Measurements from ENCODE around the gene PHACTR3. TPM values are rescaled to one million over a fixed set of nuclear protein-coding genes. Genes with fewer than 3 reads are reported as not detected.

The PHACTR3 gene
- total RNA-seq, 1 donor = not detected

DNA sequence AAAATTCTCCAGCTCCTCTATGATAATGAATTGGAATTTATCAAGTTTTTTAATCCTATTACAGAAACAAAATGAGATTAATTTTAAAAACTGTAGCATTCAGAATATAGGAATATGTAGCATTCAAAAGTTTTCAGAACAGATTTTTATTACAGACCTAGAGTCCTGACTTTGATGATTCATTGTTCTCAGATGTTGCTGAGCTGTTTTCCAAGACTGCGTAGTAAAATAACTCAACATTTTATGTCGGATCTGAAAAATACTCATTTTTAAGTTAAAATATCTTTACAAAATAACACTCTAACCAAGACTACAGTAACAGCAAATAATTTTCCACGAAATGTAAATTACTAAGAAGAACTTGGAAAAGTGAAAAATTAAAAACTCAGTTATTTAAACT is 262.0 kb downstream of the PHACTR3 start:
- no peaks in the 10 kb centered on the region for H3K27me3 ChIP-seq (ENCODE audit: insufficient read depth, low read length)
- TF ChIP-seq, protein P1, sequence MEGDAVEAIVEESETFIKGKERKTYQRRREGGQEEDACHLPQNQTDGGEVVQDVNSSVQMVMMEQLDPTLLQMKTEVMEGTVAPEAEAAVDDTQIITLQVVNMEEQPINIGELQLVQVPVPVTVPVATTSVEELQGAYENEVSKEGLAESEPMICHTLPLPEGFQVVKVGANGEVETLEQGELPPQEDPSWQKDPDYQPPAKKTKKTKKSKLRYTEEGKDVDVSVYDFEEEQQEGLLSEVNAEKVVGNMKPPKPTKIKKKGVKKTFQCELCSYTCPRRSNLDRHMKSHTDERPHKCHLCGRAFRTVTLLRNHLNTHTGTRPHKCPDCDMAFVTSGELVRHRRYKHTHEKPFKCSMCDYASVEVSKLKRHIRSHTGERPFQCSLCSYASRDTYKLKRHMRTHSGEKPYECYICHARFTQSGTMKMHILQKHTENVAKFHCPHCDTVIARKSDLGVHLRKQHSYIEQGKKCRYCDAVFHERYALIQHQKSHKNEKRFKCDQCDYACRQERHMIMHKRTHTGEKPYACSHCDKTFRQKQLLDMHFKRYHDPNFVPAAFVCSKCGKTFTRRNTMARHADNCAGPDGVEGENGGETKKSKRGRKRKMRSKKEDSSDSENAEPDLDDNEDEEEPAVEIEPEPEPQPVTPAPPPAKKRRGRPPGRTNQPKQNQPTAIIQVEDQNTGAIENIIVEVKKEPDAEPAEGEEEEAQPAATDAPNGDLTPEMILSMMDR (IDR thresholded peaks at IDR 0.05; ENCODE audit: extremely low read depth, low read depth, low read length) = no peak
- H3K79me2 ChIP-seq (ENCODE audit: insufficient read depth, low read length) = no peaks in the 10 kb centered on the region
- H3K4me2 ChIP-seq (ENCODE audit: insufficient read depth, low read length) = no peak overlapping the region
- H3K4me1 ChIP-seq (ENCODE audit: insufficient read depth, low read length) = no peaks in the 10 kb centered on the region
- no peaks in the 10 kb centered on the region for H4K20me1 ChIP-seq (ENCODE audit: insufficient read depth, low read length)
- H3K27ac ChIP-seq (ENCODE audit: low read depth, low read length) = no peak overlapping the region
- no peaks in the 10 kb centered on the region for H3K9me3 ChIP-seq (ENCODE audit: low read depth, low read length)
- H3K36me3 ChIP-seq (ENCODE audit: insufficient read depth, low read length) = no peaks in the 10 kb centered on the region
- H3K4me3 ChIP-seq (ENCODE audit: insufficient read depth, low read length) = no peak overlapping the region
- no peak for DNase-seq (ENCODE audit: insufficient read length, low spot score, missing footprints)
- H2AFZ ChIP-seq (ENCODE audit: low read length) = no peak overlapping the region

DNA sequence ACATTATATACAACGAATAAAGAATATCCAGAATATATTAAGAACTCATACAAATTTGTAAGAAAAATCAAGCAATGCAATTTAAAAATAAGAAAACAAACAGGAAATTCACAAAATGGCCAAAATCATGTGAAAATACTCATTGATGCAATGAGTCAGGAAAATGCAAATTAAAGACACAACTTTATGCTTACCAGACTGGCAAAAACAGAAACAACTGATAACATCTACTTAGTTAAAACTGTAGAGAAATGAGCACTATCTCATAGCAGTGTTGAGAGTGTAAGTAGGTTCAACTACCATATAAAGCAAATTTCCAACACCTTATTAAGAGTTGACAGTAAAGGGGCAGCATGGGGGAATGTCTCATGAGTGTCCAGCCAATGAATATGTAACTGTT is 266.8 kb downstream of the PHACTR3 start:
- H2AFZ ChIP-seq (ENCODE audit: low read length) = no peak overlapping the region

DNA sequence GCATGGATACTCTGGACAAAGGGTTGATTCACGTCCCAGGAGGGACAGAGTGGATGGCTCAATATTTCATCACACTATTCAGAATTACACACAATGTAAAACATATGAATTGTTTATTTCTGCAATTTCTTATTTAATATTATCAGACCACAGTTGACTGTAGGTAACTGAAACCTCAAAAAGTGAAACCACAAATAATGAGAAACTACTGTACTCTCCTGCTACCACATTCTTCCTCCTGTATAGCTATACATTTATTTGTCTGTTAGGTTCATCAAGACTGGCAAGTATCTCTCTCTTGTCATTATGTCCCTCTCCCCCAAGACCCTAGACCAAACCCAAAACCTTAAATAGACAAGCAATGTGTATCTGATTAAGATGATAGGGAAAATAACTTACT is 269.1 kb downstream of the PHACTR3 start:
- Histone ChIP-seq H4K20me1 (ENCODE audit: insufficient read depth, low read length) (no peaks in the 10 kb centered on the region), H3K4me2 (ENCODE audit: insufficient read depth, low read length) (no peak overlapping the region), H3K36me3 (ENCODE audit: insufficient read depth, low read length) (no peaks in the 10 kb centered on the region), H3K79me2 (ENCODE audit: insufficient read depth, low read length) (no peaks in the 10 kb centered on the region), H3K4me1 (ENCODE audit: insufficient read depth, low read length) (no peaks in the 10 kb centered on the region), H2AFZ (ENCODE audit: low read length) (no peak overlapping the region), H3K4me3 (ENCODE audit: insufficient read depth, low read length) (no peak overlapping the region), H3K9me3 (ENCODE audit: low read depth, low read length) (no peaks in the 10 kb centered on the region), H3K27ac (ENCODE audit: low read depth, low read length) (no peak overlapping the region), H3K27me3 (ENCODE audit: insufficient read depth, low read length) (no peaks in the 10 kb centered on the region)
- no peak for DNase-seq (ENCODE audit: insufficient read length, low spot score, missing footprints)
- TF ChIP-seq, protein P1 (IDR thresholded peaks at IDR 0.05; ENCODE audit: extremely low read depth, low read depth, low read length) = no peak

More for the DNA sequence above, 266.8 kb downstream of the PHACTR3 start:
- Histone ChIP-seq H3K79me2 (ENCODE audit: insufficient read depth, low read length) (no peaks in the 10 kb centered on the region), H3K4me2 (ENCODE audit: insufficient read depth, low read length) (no peak overlapping the region), H3K4me3 (ENCODE audit: insufficient read depth, low read length) (no peak overlapping the region), H3K27ac (ENCODE audit: low read depth, low read length) (no peak overlapping the region), H4K20me1 (ENCODE audit: insufficient read depth, low read length) (no peaks in the 10 kb centered on the region), H3K9me3 (ENCODE audit: low read depth, low read length) (no peaks in the 10 kb centered on the region), H3K27me3 (ENCODE audit: insufficient read depth, low read length) (no peaks in the 10 kb centered on the region), H3K36me3 (ENCODE audit: insufficient read depth, low read length) (no peaks in the 10 kb centered on the region), H3K4me1 (ENCODE audit: insufficient read depth, low read length) (no peaks in the 10 kb centered on the region)
- DNase-seq (ENCODE audit: insufficient read length, low spot score, missing footprints) = no peak
- TF ChIP-seq, protein P1 (IDR thresholded peaks at IDR 0.05; ENCODE audit: extremely low read depth, low read depth, low read length) = no peak

DNA sequence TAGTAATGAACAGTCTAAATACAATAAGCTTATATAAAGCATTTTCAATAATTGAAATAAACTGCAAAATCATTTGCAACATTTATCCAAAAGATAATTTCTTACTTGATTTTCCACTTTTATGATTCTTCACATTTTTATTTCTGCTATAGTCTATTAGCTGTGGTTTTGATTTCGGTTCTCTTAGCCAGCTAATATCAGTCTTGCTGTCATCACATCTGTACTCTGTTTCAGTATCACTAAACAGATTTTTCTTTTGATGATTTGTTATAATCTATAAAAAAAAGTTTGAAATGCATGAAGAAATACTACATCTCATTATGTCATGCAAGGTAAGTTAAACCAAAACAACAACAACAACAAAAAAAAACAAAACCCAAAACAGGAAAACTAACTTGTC is 275.9 kb downstream of the PHACTR3 start:
- Histone ChIP-seq H3K4me2 (ENCODE audit: insufficient read depth, low read length) (no peak overlapping the region), H3K4me1 (ENCODE audit: insufficient read depth, low read length) (no peaks in the 10 kb centered on the region), H3K27me3 (ENCODE audit: insufficient read depth, low read length) (no peaks in the 10 kb centered on the region), H3K27ac (ENCODE audit: low read depth, low read length) (no peak overlapping the region), H3K4me3 (ENCODE audit: insufficient read depth, low read length) (no peak overlapping the region), H3K36me3 (ENCODE audit: insufficient read depth, low read length) (no peaks in the 10 kb centered on the region), H3K79me2 (ENCODE audit: insufficient read depth, low read length) (no peaks in the 10 kb centered on the region), H2AFZ (ENCODE audit: low read length) (no peak overlapping the region), H4K20me1 (ENCODE audit: insufficient read depth, low read length) (no peaks in the 10 kb centered on the region), H3K9me3 (ENCODE audit: low read depth, low read length) (no peaks in the 10 kb centered on the region)
- TF ChIP-seq, protein P1 (IDR thresholded peaks at IDR 0.05; ENCODE audit: extremely low read depth, low read depth, low read length) = no peak
- no peak for DNase-seq (ENCODE audit: insufficient read length, low spot score, missing footprints)

All from osteoblast (primary cell).